ENCODE results near the gene RFX1.

GRCh38 chr19:14004619-14005348 is 1.3 kb downstream of the RFX1 start:
- TF ChIP-seq, protein P1, sequence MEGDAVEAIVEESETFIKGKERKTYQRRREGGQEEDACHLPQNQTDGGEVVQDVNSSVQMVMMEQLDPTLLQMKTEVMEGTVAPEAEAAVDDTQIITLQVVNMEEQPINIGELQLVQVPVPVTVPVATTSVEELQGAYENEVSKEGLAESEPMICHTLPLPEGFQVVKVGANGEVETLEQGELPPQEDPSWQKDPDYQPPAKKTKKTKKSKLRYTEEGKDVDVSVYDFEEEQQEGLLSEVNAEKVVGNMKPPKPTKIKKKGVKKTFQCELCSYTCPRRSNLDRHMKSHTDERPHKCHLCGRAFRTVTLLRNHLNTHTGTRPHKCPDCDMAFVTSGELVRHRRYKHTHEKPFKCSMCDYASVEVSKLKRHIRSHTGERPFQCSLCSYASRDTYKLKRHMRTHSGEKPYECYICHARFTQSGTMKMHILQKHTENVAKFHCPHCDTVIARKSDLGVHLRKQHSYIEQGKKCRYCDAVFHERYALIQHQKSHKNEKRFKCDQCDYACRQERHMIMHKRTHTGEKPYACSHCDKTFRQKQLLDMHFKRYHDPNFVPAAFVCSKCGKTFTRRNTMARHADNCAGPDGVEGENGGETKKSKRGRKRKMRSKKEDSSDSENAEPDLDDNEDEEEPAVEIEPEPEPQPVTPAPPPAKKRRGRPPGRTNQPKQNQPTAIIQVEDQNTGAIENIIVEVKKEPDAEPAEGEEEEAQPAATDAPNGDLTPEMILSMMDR (conservative IDR thresholded peaks at IDR 0.05) = no peak
- TF ChIP-seq EZH2 (IDR thresholded peaks at IDR 0.05; ENCODE audit: low read depth) = no peak

All from PC-9 (cell line).